ENCODE data around the gene DUS2.
A peak's percentile ranks its signal among the peaks of the same experiment; 100 is the strongest.
"Not testable (repeated sequence)": the region's sequence is repeated elsewhere in the genome, so short reads cannot be mapped to it uniquely, and the experiment has no call there.

DUS2 gene

GRCh38 chr16:67998779-67999688 is 24.1 kb upstream of the DUS2 start, which contains the start of gene DPEP2:
Gene DPEP2 (minus strand): TSS chr16:67999484. CDS start chr16:67993212, 6,272 bp downstream.
- not testable (repeated sequence) for DNase-seq

GRCh38 chr16:67999985-68000384 is 23.1 kb upstream of the DUS2 start:
- DNase-seq = no peak

- no peak for DNase-seq
Observed at GRCh38 chr16:68000450-68000849, 22.6 kb upstream of the DUS2 start.

GRCh38 chr16:68003031-68003430 is 20.1 kb upstream of the DUS2 start:
- DNase-seq = no peak

- no peak for DNase-seq
Observed at GRCh38 chr16:68005211-68005610, 17.9 kb upstream of the DUS2 start.

- DNase-seq = no peak
Observed at GRCh38 chr16:68005786-68006286, 17.2 kb upstream of the DUS2 start.

GRCh38 chr16:68009157-68009735 is 13.8 kb upstream of the DUS2 start:
- no peak for DNase-seq

GRCh38 chr16:68009872-68010271 is 13.2 kb upstream of the DUS2 start:
- not testable (repeated sequence) for DNase-seq

GRCh38 chr16:68013440-68013839 is 9.6 kb upstream of the DUS2 start:
- no peak for DNase-seq

GRCh38 chr16:68015681-68016080 is 7.4 kb upstream of the DUS2 start, which contains the start of gene DPEP2NB:
Gene DPEP2NB (minus strand): TSS chr16:68015911. CDS start chr16:68015770, 141 bp downstream.
- no peak for DNase-seq

- DNase-seq = no peak
Observed at GRCh38 chr16:68019167-68019680, 3.9 kb upstream of the DUS2 start.

- no peak for DNase-seq
Observed at GRCh38 chr16:68021490-68021889, 1.6 kb upstream of the DUS2 start.

- no peak for DNase-seq
Observed at GRCh38 chr16:68022278-68022727, 781 bp upstream of the DUS2 start.

- no peak for DNase-seq
Observed at GRCh38 chr16:68028996-68029395, 5.9 kb downstream of the DUS2 start.

GRCh38 chr16:68030108-68030507 is 7.0 kb downstream of the DUS2 start:
- DNase-seq = not testable (repeated sequence)

- DNase-seq = no peak
Observed at GRCh38 chr16:68031951-68032350, 8.9 kb downstream of the DUS2 start.

- DNase-seq = no peak
Observed at GRCh38 chr16:68033101-68033500, 10.0 kb downstream of the DUS2 start.

GRCh38 chr16:68035227-68035626 is 12.1 kb downstream of the DUS2 start:
- DNase-seq = no peak

GRCh38 chr16:68037841-68038597 is 14.9 kb downstream of the DUS2 start:
- no peak for DNase-seq

GRCh38 chr16:68040506-68041288 is 17.6 kb downstream of the DUS2 start:
- DNase-seq = peak in 1 of 2 experiments; percentile 18

GRCh38 chr16:68041783-68042182 is 18.7 kb downstream of the DUS2 start:
- DNase-seq = no peak

- no peak for DNase-seq
Observed at GRCh38 chr16:68046106-68046505, 23.0 kb downstream of the DUS2 start.

All from cerebellar nuclear complex (tissue), 1 donor.